Neural cell (in vitro differentiated cells): ENCODE data around the gene FN1. TPM values are rescaled to one million over a fixed set of nuclear protein-coding genes. Genes with fewer than 3 reads are reported as not detected.

Source experiments
- H2AFZ ChIP-seq: fragments of 200-600, 300-800 bp; sonication (generic), shearing (Covaris generic); 2 replicates; pipeline ENCODE4 v1.6.0; 2014; ENCODE audit warnings: low read depth, mild to moderate bottlenecking, antibody characterized with exemption, low read length, moderate library complexity
- H3F3A ChIP-seq: fragments of 200-600 bp; shearing (Covaris generic); 2 replicates; pipeline ENCODE4 v1.6.1; 2016; ENCODE audit warnings: mild to moderate bottlenecking, moderate library complexity, mixed read lengths, antibody characterized with exemption, low read length; ENCODE audit not compliant: insufficient read depth, poor library complexity, severe bottlenecking
- H3K27ac ChIP-seq: fragments of 200-600, 300-800 bp; sonication (generic), shearing (Covaris generic); 2 replicates; pipeline ENCODE4 v1.5.1; 2014; ENCODE audit warnings: mild to moderate bottlenecking, low read length, moderate library complexity
- H3K27me3 ChIP-seq: fragments of 300-800, 200-600 bp; sonication (generic), shearing (Covaris generic); 2 replicates; pipeline ENCODE4 v1.6.0; 2014; ENCODE audit warnings: mild to moderate bottlenecking, low read depth, low read length, moderate library complexity; ENCODE audit not compliant: insufficient read depth
- H3K36me3 ChIP-seq: fragments of 300-800, 200-600 bp; sonication (generic), shearing (Covaris generic); 2 replicates; pipeline ENCODE4 v1.5.1; 2014; ENCODE audit warnings: mild to moderate bottlenecking, antibody characterized with exemption, low read length, moderate library complexity; ENCODE audit not compliant: insufficient read depth
- H3K4me2 ChIP-seq: fragments of 300-800, 200-600 bp; sonication (generic), shearing (Covaris generic); 2 replicates; pipeline ENCODE4 v1.6.0; 2014; ENCODE audit warnings: mild to moderate bottlenecking, low read length
- H3K4me3 ChIP-seq: fragments of 300-800, 200-600 bp; sonication (generic), shearing (Covaris generic); 2 replicates; pipeline ENCODE4 v1.5.1; 2014; ENCODE audit warnings: mild to moderate bottlenecking, low read length, moderate library complexity
- H3K79me2 ChIP-seq: fragments of 200-600 bp; shearing (Covaris generic); replicated peaks from 2 replicates; pipeline ENCODE4 v1.6.0; 2014; ENCODE audit warnings: mild to moderate bottlenecking, low read length, moderate library complexity; ENCODE audit not compliant: insufficient read depth
- H3K9ac ChIP-seq: fragments of 300-800, 200-600 bp; sonication (generic), shearing (Covaris generic); 2 replicates; pipeline ENCODE4 v1.6.1; 2016; ENCODE audit warnings: mild to moderate bottlenecking, low read length, mixed read lengths
- H3K9me2 ChIP-seq: fragments of 200-600 bp; shearing (Covaris generic); 2 replicates; pipeline ENCODE4 v1.6.1; 2016; ENCODE audit warnings: mild to moderate bottlenecking, low read length, mixed read lengths; ENCODE audit not compliant: insufficient read depth
- H3K9me3 ChIP-seq: fragments of 200-600, 300-800 bp; sonication (generic), shearing (Covaris generic); 2 replicates; pipeline ENCODE4 v1.6.1; 2016; ENCODE audit warnings: mild to moderate bottlenecking, mixed run types, low read length, moderate library complexity, mixed read lengths
- H4K20me1 ChIP-seq: fragments of 200-600 bp; shearing (Covaris generic); 2 replicates; pipeline ENCODE4 v1.6.1; 2016; ENCODE audit warnings: mild to moderate bottlenecking, mixed run types; ENCODE audit not compliant: insufficient read depth
- EP300 ChIP-seq: fragments of 450-650 bp; conservative IDR thresholded peaks from 2 replicates; pipeline ENCODE4 v1.6.1; 2014; ENCODE audit warnings: antibody characterized with exemption, mild to moderate bottlenecking, moderate library complexity; ENCODE audit not compliant: poor library complexity, severe bottlenecking
- EZH2 ChIP-seq: fragments of 200-600, 300-800 bp; shearing (Covaris generic), sonication (generic); IDR thresholded peaks from 2 replicates; pipeline ENCODE4 v1.6.1; 2014; ENCODE audit warnings: antibody characterized with exemption, low read length, borderline replicate concordance, mild to moderate bottlenecking; ENCODE audit not compliant: insufficient read depth, poor library complexity, severe bottlenecking
- MXI1 ChIP-seq: fragments of 450-650 bp; conservative IDR thresholded peaks from 2 replicates; pipeline ENCODE4 v1.6.1; 2014; ENCODE audit warnings: antibody characterized with exemption, mild to moderate bottlenecking; ENCODE audit not compliant: poor library complexity, severe bottlenecking
- POLR2AphosphoS5 ChIP-seq: IDR thresholded peaks from 2 replicates; pipeline ENCODE4 v1.6.1; 2012
- RAD21 ChIP-seq: fragments of 450-650 bp; conservative IDR thresholded peaks from 2 replicates; pipeline ENCODE4 v1.6.1; 2014; ENCODE audit warnings: antibody characterized with exemption, mild to moderate bottlenecking, moderate library complexity
- TAF1 ChIP-seq: IDR thresholded peaks from 2 replicates; pipeline ENCODE4 v1.6.1; 2012; ENCODE audit warnings: low read depth
- polyA plus RNA-seq: library from polyadenylated mRNA; depleted of rRNA; stranded (reverse); fragments of >200 nt; gene quantifications from 2 replicates; pipeline ENCODE4 v1.2.3, GENCODE V29; 2014
- TF ChIP-seq, protein P1 (sequence below): fragments of 450-650 bp; IDR thresholded peaks from 2 replicates; pipeline ENCODE4 v1.5.1; 2014; ENCODE audit warnings: antibody characterized with exemption, mild to moderate bottlenecking, moderate library complexity; ENCODE audit not compliant: poor library complexity, severe bottlenecking
- TF ChIP-seq, protein P2 (sequence below): IDR thresholded peaks from 2 replicates; pipeline ENCODE4 v1.6.1; 2012; ENCODE audit warnings: borderline replicate concordance

FN1 gene
- polyA plus RNA-seq, 1 donor from 2014 or later = 0.93 TPM

GRCh38 chr2:215483431-215483830, 47.6 kb upstream of the FN1 start (continued):
- no peak for TF ChIP-seq POLR2AphosphoS5

- Histone ChIP-seq H3K36me3 (no peaks in the 10 kb centered on the region), H3K9ac (no peak overlapping the region), H3K9me2 (no peaks in the 10 kb centered on the region), H3K27me3 (no peaks in the 10 kb centered on the region), H3K27ac (no peak overlapping the region), H3K4me3 (no peak overlapping the region), H3F3A (no peaks in the 10 kb centered on the region), H4K20me1 (no peaks in the 10 kb centered on the region), H2AFZ (no peak overlapping the region), H3K9me3 (no peaks in the 10 kb centered on the region), H3K4me2 (no peak overlapping the region), H3K79me2 (no peaks in the 10 kb centered on the region)
- TF ChIP-seq, protein P1, sequence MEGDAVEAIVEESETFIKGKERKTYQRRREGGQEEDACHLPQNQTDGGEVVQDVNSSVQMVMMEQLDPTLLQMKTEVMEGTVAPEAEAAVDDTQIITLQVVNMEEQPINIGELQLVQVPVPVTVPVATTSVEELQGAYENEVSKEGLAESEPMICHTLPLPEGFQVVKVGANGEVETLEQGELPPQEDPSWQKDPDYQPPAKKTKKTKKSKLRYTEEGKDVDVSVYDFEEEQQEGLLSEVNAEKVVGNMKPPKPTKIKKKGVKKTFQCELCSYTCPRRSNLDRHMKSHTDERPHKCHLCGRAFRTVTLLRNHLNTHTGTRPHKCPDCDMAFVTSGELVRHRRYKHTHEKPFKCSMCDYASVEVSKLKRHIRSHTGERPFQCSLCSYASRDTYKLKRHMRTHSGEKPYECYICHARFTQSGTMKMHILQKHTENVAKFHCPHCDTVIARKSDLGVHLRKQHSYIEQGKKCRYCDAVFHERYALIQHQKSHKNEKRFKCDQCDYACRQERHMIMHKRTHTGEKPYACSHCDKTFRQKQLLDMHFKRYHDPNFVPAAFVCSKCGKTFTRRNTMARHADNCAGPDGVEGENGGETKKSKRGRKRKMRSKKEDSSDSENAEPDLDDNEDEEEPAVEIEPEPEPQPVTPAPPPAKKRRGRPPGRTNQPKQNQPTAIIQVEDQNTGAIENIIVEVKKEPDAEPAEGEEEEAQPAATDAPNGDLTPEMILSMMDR = no peak
These were observed 43.8 kb upstream of the FN1 start for GRCh38 chr2:215479536-215480240.

- Histone ChIP-seq H3K9ac (no peak overlapping the region), H3F3A (no peaks in the 10 kb centered on the region), H2AFZ (no peak overlapping the region), H3K79me2 (no peaks in the 10 kb centered on the region), H3K4me3 (no peak overlapping the region), H3K4me2 (no peak overlapping the region), H3K27me3 (no peaks in the 10 kb centered on the region), H3K9me3 (no peaks in the 10 kb centered on the region), H4K20me1 (no peaks in the 10 kb centered on the region), H3K9me2 (no peaks in the 10 kb centered on the region), H3K36me3 (no peaks in the 10 kb centered on the region), H3K27ac (no peak overlapping the region)
- TF ChIP-seq TAF1 (no peak), RAD21 (no peak), POLR2AphosphoS5 (no peak), MXI1 (no peak), EZH2 (no peak), EP300 (no peak)
- TF ChIP-seq, protein P1 = no peak
- TF ChIP-seq, protein P2, sequence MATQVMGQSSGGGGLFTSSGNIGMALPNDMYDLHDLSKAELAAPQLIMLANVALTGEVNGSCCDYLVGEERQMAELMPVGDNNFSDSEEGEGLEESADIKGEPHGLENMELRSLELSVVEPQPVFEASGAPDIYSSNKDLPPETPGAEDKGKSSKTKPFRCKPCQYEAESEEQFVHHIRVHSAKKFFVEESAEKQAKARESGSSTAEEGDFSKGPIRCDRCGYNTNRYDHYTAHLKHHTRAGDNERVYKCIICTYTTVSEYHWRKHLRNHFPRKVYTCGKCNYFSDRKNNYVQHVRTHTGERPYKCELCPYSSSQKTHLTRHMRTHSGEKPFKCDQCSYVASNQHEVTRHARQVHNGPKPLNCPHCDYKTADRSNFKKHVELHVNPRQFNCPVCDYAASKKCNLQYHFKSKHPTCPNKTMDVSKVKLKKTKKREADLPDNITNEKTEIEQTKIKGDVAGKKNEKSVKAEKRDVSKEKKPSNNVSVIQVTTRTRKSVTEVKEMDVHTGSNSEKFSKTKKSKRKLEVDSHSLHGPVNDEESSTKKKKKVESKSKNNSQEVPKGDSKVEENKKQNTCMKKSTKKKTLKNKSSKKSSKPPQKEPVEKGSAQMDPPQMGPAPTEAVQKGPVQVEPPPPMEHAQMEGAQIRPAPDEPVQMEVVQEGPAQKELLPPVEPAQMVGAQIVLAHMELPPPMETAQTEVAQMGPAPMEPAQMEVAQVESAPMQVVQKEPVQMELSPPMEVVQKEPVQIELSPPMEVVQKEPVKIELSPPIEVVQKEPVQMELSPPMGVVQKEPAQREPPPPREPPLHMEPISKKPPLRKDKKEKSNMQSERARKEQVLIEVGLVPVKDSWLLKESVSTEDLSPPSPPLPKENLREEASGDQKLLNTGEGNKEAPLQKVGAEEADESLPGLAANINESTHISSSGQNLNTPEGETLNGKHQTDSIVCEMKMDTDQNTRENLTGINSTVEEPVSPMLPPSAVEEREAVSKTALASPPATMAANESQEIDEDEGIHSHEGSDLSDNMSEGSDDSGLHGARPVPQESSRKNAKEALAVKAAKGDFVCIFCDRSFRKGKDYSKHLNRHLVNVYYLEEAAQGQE = no peak
These were observed 43.3 kb upstream of the FN1 start for GRCh38 chr2:215479121-215479520.
